Measurements from ENCODE around the gene TRPM4.
"Not testable (repeated sequence)": the region's sequence is repeated elsewhere in the genome, so short reads cannot be mapped to it uniquely, and the experiment has no call there.

TRPM4 gene

DNA sequence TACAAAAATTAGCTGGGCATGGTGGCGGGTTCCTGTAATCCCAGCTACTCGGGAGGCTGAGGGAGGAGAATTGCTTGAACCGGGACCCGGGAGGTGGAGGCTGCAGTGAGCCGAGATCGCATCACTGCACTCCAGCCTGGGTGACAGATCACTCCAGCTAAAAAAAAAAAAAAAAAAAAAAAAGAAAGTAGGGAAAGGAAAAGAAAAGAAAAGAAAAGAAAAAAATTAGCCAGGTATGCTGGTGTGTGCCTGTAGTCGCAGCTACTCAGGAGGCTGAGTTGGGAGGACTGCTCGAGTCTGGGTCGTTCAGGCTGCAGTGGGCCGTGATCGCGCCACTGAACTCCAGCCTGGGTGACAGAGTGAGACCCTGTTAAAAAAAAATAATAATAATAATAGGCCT is 30.4 kb upstream of the TRPM4 start:
- DNase-seq (ENCODE audit: low read depth): not testable (repeated sequence)

DNA sequence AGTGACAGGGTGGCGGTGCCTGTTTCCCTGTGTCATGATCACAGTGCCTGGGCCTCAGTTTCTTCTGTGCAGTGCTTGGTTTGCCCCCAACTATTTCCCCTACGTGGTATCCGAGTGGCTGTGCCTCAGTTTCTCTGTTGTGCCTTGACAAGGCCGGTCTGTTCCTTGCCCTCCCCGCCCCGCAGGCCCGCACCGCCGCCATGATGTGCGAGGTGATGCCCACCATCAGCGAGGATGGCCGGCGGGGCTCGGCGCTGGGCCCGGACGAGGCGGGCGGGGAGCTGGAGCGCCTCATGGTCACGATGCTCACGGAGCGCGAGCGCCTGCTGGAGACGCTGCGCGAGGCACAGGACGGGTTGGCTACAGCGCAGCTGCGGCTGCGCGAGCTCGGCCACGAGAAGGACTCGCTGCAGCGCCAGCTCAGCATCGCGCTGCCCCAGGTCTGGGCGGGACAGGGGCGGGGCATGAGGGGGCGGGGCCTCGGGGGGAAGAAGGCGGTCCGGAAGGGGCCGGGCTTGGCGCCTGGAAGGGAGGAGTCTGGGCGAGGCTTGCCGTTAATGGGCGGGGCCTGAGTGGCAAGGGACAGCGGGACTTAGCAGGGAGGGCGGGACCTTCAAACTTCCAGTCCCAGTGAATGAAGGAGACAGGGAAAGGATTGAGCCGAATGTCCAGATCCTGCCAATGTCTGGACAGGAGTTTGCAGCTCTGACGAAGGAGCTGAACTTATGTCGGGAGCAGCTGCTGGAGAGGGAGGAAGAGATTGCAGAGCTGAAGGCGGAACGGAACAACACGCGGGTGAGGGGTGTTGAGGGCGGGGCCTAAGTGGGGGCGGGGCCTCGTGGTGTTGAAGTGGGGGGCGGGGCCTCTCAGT is 29.7 kb upstream of the TRPM4 start:
- peak; percentile 82 for DNase-seq (ENCODE audit: low read depth)

DNA sequence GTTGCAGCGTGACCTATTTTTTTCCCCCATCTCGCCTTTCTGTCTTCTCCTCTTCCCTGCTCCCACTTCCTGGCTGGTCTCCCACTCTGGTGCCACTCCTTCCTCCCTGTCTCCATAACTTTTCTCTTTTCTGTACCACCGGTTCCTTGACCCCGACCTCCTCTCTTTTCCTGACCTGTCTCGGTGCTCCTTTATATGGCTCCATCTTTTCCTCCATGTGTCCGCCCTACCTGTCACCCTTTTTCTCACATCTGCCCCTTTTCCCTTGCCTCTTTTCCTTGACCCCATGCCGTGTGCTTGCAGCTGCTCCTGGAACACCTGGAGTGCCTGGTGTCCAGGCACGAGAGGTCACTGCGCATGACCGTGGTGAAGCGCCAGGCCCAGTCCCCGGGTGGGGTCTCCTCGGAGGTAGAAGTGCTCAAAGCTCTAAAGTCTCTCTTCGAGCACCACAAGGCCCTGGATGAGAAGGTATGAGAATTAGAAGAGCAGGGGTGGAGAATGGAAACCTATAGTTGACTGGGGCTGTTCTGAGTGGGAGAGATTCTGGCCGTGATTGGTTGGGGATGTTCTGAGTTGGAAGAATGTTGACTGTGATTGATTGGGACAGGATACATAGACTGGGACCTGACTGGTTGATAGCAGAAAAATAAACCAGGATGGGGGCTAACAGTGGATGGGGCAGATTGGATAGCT is 28.9 kb upstream of the TRPM4 start:
- no peak for DNase-seq (ENCODE audit: low read depth)

DNA sequence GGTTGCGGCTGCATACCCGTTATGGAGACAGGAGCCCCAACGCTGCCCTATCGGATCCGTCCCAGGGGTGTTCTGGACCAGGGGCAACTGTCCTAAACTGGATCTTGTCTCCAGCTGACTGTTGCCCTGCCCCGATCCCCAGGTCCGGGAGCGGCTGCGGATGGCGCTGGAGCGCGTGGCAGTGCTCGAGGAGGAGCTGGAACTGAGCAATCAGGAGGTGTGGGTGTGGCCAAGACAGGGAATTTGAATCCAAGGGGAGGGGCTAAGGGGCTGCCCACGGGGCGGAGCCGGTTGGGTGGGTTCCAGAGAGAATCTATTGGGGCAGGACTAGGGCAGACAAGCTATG is 28.4 kb upstream of the TRPM4 start:
- no peak for DNase-seq (ENCODE audit: low read depth)

DNA sequence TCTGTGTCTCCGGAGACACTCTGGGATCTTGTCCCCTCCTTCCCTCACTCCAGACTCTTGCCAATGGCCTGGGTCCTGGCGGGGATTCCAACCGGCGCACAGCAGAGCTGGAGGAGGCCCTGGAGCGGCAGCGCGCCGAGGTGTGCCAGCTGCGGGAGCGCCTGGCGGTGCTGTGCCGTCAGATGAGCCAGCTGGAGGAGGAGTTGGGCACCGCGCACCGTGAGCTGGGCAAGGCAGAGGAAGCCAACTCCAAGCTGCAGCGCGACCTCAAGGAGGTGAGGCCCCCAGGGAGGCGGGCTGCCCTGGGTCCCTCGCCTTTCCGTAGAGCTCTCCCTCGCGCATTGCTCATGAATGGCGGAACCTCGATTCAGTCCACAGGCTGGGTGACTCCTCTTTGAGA is 27.3 kb upstream of the TRPM4 start:
- DNase-seq (ENCODE audit: low read depth): no peak

DNA sequence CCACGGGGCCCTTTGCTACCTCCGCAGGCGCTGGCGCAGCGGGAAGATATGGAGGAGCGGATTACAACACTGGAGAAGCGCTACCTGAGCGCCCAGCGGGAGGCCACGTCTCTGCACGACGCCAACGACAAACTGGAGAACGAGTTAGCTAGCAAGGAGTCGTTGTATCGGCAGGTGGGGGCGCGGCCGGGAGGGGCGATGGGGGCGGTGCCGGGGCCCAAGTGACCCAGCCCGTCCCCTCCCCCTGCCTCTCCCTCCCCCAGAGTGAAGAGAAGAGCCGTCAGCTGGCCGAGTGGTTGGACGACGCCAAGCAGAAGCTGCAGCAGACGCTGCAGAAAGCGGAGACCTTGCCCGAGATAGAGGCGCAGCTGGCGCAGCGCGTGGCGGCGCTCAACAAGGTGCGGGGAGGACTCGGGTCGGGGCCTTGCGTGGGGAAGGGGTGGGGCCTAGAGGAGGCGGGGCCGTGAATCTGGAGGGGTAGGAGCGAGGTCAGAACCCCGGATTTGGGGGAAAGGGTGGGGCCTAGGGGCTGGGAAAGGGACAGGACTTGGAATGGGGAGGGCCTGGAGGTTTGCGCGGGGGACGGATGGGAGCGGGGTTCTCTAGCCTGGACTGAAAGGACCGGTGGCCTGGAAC is 24.5 kb upstream of the TRPM4 start:
- no peak for DNase-seq (ENCODE audit: low read depth)

DNA sequence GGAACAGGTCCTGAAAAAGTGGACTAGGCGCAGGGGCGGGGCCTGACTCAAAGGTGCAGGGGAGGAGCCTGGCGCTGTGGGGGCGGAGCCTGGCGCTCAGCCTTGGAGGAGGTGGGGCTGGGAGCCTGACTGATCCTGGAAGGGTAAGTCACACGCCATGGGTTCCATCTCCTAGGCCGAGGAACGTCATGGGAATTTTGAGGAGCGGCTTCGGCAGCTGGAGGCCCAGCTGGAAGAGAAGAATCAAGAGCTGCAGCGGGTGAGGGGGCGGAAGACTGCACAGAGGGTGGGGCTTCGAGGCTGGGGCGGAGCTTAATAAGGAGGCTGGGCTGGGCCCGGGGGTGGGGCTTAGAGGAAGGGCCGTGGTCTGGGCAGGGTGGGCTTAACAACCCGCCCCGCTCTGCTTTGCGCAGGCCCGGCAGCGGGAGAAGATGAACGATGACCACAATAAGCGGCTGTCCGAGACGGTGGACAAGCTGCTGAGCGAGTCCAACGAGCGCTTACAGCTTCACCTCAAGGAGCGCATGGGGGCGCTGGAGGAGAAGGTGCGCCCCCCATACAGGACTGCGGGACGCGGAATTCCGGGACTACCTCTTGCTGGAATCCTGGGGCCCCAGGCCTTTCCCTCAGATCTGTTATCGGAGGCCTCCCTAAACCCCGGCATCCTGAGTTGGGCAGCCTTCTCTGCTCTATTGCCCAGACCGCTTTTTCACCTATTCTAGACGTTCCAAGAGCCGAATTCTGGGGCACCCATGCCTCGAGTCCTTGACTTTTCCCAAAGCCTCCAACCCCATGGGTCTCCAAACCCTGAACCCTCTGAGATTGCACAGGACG is 23.8 kb upstream of the TRPM4 start:
- no peak for DNase-seq (ENCODE audit: low read depth)

DNA sequence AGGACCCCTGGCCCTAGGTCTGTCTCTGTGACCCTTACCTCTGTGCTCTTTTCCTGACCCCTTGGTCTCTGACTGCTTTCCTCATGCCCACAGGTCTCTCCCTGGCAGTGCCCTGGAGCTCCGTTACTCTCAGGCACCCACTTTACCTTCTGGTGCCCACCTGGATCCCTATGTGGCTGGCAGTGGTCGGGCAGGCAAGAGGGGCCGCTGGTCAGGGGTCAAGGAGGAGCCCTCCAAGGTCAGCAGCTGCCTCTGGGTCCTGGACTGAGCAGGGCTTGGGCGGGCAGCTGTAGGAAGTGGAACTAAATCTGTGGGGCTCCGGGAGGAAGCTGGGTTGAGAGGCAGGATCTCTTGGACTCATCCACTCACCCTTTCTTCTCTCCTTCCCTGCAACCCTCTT is 21.9 kb upstream of the TRPM4 start:
- no peak for DNase-seq (ENCODE audit: low read depth)

DNA sequence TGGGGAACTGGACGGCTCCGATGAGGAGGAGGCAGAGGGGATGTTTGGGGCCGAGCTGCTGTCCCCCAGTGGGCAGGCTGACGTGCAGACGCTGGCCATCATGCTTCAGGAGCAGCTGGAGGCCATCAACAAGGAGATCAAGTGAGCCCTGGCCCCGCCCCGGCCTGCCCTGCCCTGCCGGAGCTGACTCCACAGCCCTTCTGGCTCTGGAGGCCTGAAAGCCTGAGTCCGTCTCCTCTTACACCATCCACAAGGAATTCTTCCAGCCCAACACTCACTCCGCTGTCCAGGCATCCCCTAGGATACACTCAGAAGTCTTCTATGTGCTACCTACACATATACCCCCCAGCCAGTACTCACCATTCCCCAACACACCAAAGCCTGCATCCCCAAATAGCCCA is 20.8 kb upstream of the TRPM4 start:
- DNase-seq (ENCODE audit: low read depth): no peak

DNA sequence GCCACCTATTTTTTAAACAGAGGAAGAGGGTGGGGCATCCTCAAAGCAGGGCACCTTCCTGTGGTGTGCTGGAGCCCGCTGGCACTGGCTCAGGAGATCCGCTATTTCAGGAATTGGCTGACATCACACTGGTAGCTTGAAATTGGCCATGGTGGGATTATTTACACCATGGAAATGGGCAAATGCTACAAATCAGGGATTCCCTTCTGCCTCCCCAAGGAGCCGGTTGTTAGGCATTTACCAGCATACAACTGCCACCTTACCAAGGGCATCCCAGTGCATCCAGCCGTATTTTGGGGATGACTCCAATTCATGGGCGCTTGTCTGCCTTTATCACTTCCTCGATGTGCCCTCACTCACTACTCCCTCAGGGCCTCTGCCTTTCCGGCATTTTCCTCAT is 16.6 kb upstream of the TRPM4 start:
- DNase-seq (ENCODE audit: low read depth): no peak

DNA sequence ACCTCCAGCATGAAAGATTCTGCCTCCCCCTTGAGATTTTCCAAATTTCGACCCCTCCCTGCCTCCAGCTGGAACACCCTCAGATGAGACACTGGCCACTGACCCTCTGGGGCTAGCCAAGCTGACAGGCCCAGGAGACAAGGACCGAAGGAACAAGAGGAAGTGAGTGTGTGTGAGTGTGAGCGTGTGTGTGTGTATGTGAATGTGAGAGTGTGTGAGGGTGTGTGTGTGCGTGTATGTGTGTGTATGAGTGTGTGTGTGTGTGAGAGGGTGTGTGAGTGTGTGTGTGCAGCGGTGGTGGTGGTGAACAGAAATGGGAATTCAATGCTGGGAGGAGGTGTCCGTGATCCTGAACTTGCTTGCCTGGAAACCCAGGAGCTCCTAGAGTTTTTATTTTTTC is 16.2 kb upstream of the TRPM4 start:
- no peak for DNase-seq (ENCODE audit: low read depth)

DNA sequence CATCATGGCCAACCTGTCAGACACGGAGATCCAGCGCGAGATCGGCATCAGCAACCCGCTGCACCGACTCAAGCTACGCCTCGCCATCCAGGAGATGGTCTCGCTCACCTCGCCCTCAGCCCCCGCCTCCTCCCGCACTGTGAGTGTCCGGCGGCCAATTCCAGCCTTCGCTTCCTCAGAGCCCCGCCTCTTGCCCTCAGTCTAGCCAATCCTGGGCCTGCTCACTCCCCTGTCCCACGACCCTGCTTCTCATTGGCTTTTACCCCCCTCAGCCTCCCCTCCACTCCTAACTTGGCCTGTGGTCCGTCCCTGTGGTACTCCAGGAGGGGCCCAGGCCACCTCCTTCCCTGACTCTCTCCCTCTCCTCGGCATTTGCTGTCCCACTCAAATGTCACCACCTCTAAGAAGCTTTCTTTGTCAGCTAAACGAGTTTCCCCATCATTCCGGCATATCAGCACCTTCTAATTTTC is 14.7 kb upstream of the TRPM4 start:
- DNase-seq (ENCODE audit: low read depth): peak; percentile 45

DNA sequence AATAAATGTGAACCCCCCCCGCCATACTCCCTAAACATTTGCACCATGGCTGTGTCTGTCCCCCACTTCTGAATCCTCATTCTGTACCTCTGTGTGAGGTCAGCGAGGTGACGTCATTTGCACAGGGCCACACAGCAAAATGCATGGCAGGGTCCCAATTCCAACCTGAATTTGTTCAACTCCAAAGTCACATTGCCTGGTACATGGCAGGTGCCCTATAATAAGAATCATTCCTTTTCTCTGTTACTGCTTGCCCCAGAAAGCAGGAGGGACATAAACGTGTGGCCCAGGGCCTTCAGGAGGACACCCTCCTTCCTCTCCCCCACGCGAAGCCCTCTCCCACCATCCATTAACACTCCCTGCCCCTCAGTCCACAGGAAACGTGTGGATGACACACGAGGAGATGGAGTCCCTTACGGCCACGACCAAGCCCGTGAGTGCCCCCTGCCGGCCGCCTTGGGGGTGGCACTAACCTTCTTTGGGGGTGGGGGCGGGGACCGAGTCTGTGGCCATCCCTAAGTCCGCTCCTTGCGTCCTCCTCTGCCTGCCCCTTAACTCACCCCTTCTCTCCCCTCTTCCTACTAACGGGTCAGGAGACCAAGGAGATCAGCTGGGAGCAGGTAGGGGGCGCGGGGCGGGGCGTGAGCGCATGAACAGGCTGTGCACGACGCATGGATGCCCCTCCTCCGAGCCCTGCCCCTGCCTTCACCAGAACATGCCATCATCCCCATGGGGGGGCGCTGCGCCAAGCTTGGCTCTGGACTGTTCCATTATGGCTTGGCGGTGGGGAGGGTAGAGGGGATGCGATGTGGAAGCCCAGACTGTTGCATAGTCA is 11.8 kb upstream of the TRPM4 start:
- DNase-seq (ENCODE audit: low read depth): peak; percentile 72

DNA sequence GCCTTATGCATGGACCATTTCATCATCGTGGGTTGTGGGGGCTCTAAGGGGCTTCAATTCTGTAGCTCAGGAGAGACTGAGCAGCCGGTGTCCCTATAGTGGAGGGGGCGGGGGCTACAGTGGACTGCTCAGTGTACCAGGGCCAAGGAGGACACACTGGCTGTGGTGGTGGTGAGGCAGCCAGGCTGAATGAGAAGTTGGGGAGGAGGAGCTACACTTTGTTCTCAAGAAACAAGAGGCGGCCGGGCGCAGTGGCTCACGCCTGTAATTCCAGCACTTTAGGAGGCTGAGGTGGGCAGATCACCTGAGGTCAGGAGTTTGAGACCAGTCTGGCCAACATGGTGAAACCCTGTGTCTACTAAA is 11.2 kb upstream of the TRPM4 start:
- not testable (repeated sequence) for DNase-seq (ENCODE audit: low read depth)

DNA sequence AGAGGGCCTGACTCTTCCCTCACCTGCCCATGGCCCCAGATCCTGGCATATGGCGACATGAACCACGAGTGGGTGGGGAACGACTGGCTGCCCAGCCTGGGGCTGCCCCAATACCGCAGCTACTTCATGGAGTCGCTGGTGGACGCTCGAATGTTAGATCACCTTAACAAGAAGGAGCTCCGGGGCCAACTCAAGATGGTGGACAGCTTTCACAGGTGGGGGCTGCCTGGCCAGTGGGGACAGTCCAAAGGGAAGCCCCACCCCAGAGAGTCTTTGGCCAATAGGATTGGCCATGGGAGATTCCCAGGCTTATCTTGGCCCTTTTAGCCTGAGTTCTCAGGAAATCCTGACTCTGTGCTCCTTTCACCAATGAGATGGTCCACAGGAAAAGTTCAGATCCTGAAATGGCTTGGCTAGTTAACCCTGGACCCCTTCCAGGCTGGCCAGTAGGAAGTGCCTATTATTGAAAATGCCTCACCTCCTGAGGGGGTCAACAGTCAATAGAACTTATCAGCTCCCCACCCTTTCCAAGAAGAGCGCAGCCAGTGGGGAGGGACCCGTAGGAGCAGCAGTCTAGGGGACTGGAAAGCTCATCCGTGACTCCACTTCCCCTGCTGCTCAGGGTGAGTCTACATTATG is 9.4 kb upstream of the TRPM4 start:
- no peak for DNase-seq (ENCODE audit: low read depth)

DNA sequence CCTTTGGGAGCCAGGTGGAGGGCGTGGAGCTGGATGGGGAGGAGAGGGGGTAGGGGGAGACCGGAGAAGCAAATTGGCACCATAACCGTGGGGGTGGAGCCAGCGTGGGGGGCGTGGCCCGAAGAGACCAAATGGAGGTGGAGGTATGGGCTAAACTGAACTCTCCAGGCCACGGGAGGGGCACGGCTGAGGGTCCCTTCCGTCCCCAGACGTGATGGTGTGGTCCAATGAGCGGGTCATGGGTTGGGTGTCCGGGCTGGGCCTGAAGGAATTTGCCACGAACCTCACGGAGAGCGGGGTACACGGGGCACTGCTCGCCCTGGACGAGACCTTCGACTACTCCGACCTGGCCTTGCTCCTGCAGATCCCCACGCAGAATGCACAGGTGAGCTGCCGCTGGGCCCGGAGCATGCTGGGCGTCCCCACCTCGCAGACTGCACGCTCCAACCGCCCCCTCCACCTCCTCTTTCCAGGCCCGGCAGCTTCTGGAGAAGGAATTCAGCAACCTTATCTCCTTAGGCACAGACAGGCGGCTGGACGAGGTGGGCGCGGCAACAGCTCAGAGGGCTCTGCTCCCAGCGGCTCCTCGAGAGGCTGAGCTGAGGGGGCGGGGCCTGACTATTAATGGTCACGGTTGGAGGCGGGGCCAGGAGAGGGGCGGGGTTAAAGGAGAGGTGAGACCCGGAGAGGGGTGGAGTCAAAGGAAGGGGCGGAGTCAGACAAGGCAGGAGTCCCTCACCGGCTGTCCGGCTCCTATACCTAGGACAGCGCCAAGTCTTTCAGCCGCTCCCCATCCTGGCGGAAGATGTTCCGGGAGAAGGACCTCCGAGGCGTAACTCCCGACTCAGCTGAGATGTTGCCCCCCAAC is 8.6 kb upstream of the TRPM4 start:
- DNase-seq (ENCODE audit: low read depth): peak; percentile 72

DNA sequence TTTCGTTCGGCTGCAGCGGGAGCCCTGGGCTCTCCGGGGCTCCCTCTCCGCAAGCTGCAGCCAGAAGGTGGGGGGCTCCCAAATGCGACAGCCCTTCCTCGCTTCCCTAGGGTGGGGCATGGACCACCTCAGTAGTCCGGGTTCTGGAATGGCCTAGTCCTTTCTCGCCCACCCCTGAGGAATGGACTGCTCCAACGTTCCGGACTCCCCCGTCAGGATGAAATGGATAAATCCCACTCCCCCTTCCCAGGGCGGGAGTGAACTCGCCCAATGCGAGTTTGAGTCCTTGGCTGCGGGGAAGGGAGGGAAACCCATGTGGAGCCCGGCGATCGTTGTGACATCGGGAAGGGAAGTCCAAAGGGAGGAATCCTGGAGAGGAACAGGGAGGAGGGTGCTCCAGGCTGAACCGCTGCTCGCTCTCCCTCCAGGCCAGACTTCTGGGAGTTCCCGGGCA is 7.9 kb upstream of the TRPM4 start:
- no peak for DNase-seq (ENCODE audit: low read depth)

DNA sequence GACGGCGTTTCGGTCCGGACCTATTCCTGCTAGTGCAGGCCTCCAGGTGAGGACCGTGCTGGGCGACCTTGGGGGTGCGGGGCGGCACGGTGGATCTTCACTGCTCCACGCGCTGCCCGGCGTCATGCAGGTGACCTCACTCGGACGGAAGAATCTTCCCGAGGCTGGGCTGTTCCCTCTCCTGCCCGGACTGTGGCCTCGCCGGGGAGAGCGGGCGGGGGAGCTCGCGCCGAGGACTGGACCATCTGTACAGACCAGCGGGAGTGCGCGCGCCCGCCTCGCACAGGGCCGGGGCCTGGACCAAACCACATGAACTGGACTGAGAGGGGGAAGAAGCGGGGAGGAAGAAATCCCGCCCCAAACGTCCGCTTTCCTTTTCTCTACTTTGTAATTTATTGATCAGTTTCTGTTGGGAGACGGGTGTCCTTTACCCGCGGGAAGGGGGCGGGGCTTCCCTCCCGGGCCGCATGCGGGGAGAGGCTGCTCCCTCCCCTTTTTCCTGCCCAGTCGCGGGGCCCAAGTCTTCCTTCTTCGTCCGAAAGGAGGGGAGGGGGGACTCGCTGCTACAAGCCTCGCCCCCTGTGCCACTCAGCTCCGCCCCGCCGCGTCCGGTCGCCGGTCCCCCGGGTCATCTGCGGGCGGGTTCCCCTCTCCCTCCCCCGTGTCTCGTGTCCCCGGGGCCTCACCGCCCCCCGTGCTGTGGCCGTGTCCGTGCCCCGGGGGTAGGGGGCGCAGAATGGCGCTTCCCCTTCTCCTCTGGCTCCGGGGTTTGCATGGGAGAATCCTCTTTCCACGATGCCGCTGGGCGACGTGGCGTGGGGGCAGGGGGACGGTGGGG is 7.3 kb upstream of the TRPM4 start:
- DNase-seq (ENCODE audit: low read depth): no peak

DNA sequence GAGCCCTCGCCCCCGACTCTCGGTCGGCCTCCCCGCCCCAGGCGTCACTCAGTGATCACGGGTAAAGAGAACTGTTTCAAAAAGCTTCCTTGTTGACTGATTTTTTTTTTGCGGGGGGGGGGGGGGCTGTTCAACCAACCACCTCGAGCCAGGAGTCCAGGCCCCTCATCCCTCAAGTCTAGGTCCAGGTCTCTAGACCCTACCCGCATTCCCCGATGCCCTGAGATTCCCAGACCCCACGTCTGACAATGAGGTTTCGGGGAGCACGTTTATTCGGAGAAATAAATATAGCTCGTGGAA is 6.7 kb upstream of the TRPM4 start:
- no peak for DNase-seq (ENCODE audit: low read depth)
